Immature natural killer cell (primary cell): Measurements from ENCODE around the gene FGFR3. TPM values are rescaled to one million over a fixed set of nuclear protein-coding genes. Genes with fewer than 3 reads are reported as not detected.

Experiments
- DNase-seq, 3 donors: peaks; one replicate each; pipeline ENCODE4 v3.0.0; 2022; ENCODE audit warnings: mixed read lengths in 1 of 3
- H3K27ac Mint-ChIP-seq, 6 donors: one replicate each; pipeline ENCODE4 v1.8.0; 2020; ENCODE audit warnings: mixed read lengths in 6 of 6, mild to moderate bottlenecking in 5 of 6, inconsistent platforms in 4 of 6, moderate library complexity in 3 of 6
- H3K27me3 Mint-ChIP-seq, 3 donors: one replicate each; pipeline ENCODE4 v1.8.0; 2020 to 2021; ENCODE audit warnings: low read depth in 3 of 3, mild to moderate bottlenecking in 3 of 3, mixed read lengths in 3 of 3, moderate library complexity in 3 of 3, inconsistent platforms in 1 of 3
- H3K36me3 Mint-ChIP-seq, 3 donors: one replicate each; pipeline ENCODE4 v1.8.0; 2020; ENCODE audit warnings: mixed read lengths in 3 of 3, inconsistent platforms in 2 of 3, mild to moderate bottlenecking in 2 of 3
- H3K4me1 Mint-ChIP-seq, 2 donors: one replicate each; pipeline ENCODE4 v1.8.0; 2020; ENCODE audit warnings: inconsistent platforms in 2 of 2, mild to moderate bottlenecking in 2 of 2, mixed read lengths in 2 of 2, moderate library complexity in 1 of 2
- H3K4me3 Mint-ChIP-seq, 5 donors: one replicate each; pipeline ENCODE4 v1.8.0; 2020; ENCODE audit warnings: mild to moderate bottlenecking in 5 of 5, mixed read lengths in 5 of 5, inconsistent platforms in 3 of 5, moderate library complexity in 3 of 5
- H3K9me3 Mint-ChIP-seq, 6 donors: one replicate each; pipeline ENCODE4 v1.8.0; 2020; ENCODE audit warnings: mild to moderate bottlenecking in 6 of 6, mixed read lengths in 6 of 6, inconsistent platforms in 4 of 6, moderate library complexity in 3 of 6
- polyA plus RNA-seq, 3 donors: library from polyadenylated mRNA; unstranded; fragments of 300-500 nt; fragmentation: Illumina TruSeq; gene quantifications; one replicate each; pipeline ENCODE4 v1.2.3, GENCODE V29; 2021

Gene FGFR3
- polyA plus RNA-seq, 3 donors from 2014 or later: not detected

DNA sequence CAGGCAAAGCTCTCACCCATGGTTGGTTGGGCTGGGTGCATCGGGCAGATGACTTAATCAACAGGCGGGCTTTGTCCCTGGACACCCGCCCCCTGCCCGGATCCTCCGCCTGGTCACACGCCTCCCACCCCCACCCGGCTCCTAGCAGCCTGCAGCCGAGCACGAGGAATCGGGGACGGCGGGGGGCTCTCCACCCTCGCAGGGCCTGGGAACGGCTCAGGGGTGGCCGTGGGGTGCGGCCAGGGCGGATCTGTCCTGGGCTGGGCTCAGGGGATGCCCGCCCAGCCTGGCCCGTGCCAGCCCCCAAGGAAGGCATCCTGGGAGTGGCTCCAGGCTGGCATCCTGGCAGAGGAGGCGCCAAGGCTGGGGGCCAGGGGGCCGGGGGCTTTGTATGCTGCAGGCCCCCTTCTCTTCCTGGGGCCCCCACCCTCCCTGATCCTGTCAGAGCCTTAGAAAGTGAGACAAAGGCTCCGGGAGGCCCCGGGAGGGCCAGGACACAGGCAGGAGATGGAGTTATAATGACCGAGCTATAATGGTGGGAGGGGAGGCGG is 32.5 kb upstream of the FGFR3 start:
- Mint-ChIP-seq H3K4me3 (no peak overlapping the region), H3K27ac (no peak overlapping the region), H3K36me3 (no peaks in the 10 kb centered on the region), H3K27me3 (peaks cover 0 to 3% (median 0%) of the 10 kb centered on the region in 3 donors), H3K9me3 (no peaks in the 10 kb centered on the region), H3K4me1 (no peaks in the 10 kb centered on the region)
- no peak for DNase-seq

DNA sequence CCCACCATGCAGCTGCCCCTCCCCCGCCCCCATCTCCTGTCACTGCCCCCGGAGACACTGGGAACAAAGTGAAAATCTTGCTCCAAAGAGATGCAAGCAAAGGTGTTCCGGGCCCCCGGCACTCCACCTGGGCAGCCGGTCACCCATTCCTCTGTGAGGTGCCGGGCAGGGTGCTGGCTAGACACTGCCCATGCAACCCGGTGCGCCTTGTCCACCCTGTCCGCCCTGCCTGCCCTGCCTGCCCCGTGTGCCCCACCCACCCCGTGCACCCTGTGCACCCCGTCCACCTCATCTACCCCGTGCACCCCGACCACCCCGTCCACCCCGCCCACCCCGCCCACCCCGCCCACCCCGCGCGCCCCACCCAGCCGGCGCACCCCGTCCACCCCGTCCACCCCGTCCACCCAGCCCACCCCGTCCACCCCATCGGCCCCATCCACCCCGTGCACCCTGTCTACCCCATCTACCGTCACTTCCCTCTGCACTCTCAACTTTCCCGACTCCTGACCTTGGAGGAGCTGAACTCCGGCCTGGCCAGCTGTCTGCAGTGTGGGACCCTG is 31.9 kb upstream of the FGFR3 start:
- DNase-seq: no peak
- no peak overlapping the region for H3K27ac Mint-ChIP-seq
- H3K4me1 Mint-ChIP-seq: no peaks in the 10 kb centered on the region
- no peak overlapping the region for H3K4me3 Mint-ChIP-seq
- no peaks in the 10 kb centered on the region for H3K9me3 Mint-ChIP-seq
- no peaks in the 10 kb centered on the region for H3K36me3 Mint-ChIP-seq
- H3K27me3 Mint-ChIP-seq: peaks cover 0 to 3% (median 0%) of the 10 kb centered on the region in 3 donors

DNA sequence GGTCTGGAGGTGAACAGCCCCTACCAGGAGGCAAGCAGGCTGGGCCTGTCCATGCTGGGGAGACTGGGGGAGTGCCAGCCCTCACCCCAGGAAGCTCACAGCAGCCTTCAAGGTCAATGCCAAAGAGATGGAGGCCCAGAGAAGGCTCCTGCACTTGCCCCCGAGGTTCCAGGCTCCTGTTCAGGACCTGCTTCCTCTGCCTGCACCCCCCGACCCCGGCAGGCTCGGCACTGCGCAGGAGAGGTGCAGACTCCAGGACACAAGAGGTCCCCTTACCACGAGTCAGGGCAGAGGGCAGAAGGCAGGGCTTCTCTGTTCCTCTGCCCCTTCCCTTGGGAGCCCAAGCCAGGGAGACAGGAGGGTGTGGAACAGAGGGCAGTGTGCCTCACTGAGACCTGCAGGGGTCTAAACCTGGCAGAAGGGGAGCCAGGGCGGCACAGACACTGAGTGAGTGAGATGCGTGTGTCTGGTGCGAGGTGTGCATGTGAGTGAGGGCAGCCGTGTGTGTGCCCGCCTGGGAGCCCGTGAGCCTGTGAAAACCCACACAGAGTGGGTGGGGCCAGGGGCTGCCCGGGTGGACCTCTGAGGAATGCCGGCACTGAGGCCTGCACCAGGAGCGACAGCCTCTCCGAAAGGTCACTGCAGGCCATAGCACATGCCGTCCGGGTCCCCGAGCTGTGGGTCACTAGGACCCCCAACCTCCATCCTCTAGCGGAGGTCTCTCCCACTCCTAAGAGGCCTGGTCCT is 30.7 kb upstream of the FGFR3 start:
- Mint-ChIP-seq H3K4me1 (no peaks in the 10 kb centered on the region), H3K27me3 (peaks cover 0 to 3% (median 0%) of the 10 kb centered on the region in 3 donors), H3K36me3 (no peaks in the 10 kb centered on the region), H3K27ac (no peak overlapping the region), H3K9me3 (no peaks in the 10 kb centered on the region), H3K4me3 (no peak overlapping the region)
- no peak for DNase-seq

DNA sequence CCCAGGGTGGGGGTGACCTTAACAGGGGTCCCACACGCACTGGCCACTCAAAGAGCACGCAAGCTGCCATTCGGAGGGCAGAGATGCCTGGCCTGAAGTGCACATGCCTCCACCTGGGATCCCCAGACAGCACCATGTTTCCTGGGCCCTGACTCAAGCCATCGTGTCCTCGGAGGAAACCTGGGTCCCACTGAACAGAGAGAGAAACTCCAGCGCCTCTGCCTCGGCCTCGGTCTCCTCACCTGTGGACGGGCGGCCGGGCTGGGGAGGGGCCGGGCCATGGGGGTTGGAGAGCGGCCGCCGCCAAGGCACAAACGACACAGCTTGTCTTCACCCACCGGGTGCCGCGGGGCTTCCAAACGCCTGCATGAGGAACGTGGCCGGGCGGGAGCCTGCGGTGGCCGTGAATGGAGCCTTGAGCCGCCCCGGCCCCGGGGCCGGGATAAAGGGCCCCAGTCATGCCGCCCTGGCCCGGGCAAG is 30.0 kb upstream of the FGFR3 start:
- no peak for DNase-seq
- no peak overlapping the region for H3K27ac Mint-ChIP-seq
- H3K4me3 Mint-ChIP-seq: no peak overlapping the region
- no peaks in the 10 kb centered on the region for H3K4me1 Mint-ChIP-seq
- H3K9me3 Mint-ChIP-seq: no peaks in the 10 kb centered on the region
- peaks cover 0 to 3% (median 0%) of the 10 kb centered on the region in 3 donors for H3K27me3 Mint-ChIP-seq
- H3K36me3 Mint-ChIP-seq: no peaks in the 10 kb centered on the region

DNA sequence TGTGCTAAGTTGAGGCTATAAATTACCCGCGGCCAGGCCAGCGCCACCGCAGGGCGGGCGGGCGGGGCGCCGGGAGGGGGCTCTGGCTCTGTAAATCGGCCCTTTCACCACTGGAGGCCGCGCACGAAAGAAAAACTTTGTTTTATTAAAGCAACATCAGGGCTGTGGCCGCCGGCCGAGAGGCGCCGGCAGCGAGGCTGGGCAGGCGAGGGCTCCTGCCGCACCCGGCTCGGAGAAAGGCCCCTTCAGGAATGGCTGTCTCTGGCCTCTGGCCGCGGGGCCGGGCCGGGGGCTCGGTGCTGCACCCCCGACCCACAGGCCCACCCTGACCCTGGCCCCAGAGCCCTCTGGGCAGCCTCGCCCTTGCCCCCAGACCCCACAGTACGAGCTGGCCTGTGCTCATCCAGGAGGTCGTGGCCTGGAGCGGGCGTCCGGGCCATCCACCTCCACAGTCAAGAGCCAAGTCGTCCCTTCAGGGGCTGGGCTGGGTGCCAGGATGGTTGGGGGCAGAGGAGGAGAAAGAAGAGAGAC is 29.5 kb upstream of the FGFR3 start:
- Mint-ChIP-seq H3K4me3 (no peak overlapping the region), H3K36me3 (no peaks in the 10 kb centered on the region), H3K27me3 (peaks cover 0 to 3% (median 0%) of the 10 kb centered on the region in 3 donors), H3K9me3 (no peaks in the 10 kb centered on the region), H3K4me1 (peaks cover 0 to 2% of the 10 kb centered on the region in 2 donors), H3K27ac (no peak overlapping the region)
- no peak for DNase-seq

DNA sequence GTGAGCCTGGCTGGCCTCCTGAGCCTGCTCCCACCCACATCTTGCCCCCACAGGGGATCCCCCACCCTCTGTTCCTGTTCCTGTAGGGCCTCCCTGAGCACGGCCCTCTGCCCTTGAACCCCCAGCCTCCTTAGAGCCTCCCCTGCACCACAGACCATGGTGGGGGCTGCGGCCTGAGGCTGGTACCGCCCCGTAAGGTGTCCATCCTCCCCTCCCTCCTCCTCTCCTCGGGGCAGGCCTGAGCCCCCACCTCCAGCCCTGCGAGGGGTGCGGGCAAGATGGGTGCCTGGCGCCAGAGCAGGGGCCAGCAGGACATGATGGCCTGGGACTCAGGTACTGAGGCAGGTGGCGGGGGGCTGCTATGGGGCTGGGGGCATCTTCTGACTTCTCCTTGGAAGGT is 28.4 kb upstream of the FGFR3 start:
- H3K27me3 Mint-ChIP-seq: peaks cover 0 to 3% (median 0%) of the 10 kb centered on the region in 3 donors
- H3K27ac Mint-ChIP-seq: no peak overlapping the region
- no peaks in the 10 kb centered on the region for H3K9me3 Mint-ChIP-seq
- no peaks in the 10 kb centered on the region for H3K36me3 Mint-ChIP-seq
- H3K4me3 Mint-ChIP-seq: no peak overlapping the region
- H3K4me1 Mint-ChIP-seq: peaks cover 0 to 2% of the 10 kb centered on the region in 2 donors
- no peak for DNase-seq

DNA sequence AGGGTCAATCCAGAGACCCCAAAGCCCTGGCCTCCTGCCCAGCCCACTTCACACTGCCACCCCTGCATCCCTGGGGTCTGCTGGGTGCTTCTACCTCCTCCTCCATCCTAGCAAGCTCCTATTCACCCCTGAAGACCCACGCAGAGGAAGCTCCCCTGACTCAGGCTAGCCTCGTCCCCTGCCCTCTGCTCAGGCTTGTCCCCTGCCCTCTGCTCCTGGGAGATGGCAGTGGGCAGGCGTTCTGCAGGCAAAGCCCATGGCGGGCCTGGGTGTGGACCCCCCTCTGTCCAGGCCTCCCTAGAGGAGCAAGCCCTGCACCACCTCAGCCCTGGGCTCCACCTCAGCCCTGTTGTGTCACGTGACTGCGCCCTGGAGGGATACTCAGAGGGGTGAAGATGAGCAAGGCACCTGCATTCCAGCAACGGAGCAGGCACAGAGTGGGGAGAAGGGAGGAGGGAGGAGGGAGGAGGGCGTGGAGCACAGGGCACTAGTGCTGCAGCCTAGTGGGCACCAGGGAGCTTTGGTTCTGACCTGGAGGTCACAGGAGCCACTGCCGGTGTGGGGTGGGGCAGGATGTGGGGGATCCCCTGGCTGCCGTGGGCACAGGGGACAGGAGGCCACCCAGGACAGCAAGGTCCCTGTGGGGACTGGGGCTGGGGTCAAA is 27.6 kb upstream of the FGFR3 start:
- peaks cover 0 to 2% of the 10 kb centered on the region in 2 donors for H3K4me1 Mint-ChIP-seq
- no peak overlapping the region for H3K27ac Mint-ChIP-seq
- H3K4me3 Mint-ChIP-seq: no peak overlapping the region
- H3K27me3 Mint-ChIP-seq: peaks cover 0 to 3% (median 0%) of the 10 kb centered on the region in 3 donors
- no peaks in the 10 kb centered on the region for H3K36me3 Mint-ChIP-seq
- H3K9me3 Mint-ChIP-seq: no peaks in the 10 kb centered on the region
- no peak for DNase-seq

DNA sequence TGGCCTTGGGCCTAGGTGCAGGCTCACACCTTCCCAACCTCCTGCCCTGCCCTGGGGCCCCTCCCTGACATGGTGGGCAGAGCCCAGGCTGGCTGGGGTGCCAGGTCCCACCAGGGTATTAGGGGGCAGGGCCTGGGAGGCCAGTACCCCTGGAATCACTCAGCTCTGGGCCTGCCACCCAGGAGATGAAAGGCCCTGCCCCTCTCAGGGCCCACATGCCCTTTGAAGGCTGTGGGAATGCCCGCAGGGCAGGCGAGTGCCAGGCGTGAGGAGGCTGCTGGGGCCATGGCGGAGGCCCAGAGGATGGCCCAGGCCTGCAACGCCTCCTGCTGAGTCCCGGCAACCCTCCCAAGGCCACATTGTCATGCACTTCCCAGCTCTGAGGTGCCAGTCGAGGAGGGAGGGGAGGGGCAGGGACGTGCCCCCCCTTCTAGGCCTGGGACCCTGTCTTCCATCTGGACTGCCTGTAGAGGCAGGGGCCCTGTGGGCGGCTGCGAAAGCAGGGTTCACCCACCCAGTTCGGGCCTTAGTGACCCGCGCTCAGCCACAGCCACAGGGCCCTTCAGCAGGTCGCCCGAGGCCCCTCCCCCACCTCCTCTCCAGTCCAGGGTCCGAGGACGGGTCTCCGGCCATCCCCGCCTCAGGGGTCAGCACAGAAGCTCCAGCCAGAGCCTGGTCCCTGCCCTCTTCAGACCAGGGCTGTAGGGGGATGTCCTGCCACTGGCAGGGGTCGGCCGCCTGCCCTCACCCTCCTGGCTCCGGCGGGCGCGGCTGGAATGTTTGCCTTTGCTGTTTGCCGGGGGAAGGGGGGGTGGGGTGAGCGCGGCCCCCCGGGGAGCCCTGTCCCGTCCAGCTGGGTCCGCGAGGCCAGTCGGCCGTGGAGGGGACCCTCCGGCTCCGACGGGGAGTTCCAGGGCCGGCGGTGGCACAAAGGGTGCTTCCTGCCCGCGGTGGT is 26.7 kb upstream of the FGFR3 start:
- no peak for DNase-seq
- H3K36me3 Mint-ChIP-seq: no peaks in the 10 kb centered on the region
- peaks cover 0 to 2% of the 10 kb centered on the region in 2 donors for H3K4me1 Mint-ChIP-seq
- no peaks in the 10 kb centered on the region for H3K9me3 Mint-ChIP-seq
- H3K27ac Mint-ChIP-seq: no peak overlapping the region
- H3K4me3 Mint-ChIP-seq: no peak overlapping the region
- peaks cover 0 to 3% (median 0%) of the 10 kb centered on the region in 3 donors for H3K27me3 Mint-ChIP-seq

DNA sequence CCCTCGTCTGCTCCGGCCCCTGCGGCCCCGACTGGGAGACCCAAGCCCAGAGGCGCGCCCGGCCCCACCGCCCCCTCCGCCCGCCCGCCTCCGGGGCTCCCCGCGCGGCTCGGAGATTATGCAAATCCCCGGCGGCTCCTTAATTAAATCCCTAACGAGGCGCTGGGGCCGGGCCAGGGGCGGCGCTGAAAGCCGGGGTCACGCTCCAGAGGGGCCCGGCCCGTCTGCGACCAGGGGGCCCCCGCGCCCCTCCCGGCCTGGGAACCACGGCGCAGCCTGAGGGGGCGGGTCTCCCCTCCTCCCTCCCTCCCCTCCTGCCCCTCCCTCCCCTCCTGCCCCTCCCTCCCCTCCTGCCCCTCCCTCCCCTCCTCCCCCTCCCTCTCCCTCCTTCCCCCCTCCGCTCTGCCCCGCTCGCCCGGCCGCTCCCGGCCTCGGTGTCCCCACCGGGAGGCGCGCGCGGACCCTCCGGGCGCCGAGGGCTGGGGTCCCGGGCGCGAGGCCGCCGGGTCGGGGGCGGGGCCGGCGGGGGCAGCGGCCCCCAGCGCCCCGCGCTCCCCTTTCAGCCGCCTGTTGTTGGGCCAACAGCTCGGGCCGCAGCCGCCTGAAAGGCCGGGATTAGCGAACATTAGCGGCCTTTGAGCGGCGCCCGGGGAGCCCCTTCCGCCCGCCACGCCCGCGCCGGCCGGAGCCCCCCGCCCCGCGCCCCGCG is 25.9 kb upstream of the FGFR3 start:
- peaks cover 0 to 2% (median 0%) of the 10 kb centered on the region in 3 donors for H3K27me3 Mint-ChIP-seq
- H3K36me3 Mint-ChIP-seq: no peaks in the 10 kb centered on the region
- no peak for DNase-seq
- no peak overlapping the region for H3K4me3 Mint-ChIP-seq
- H3K27ac Mint-ChIP-seq: no peak overlapping the region
- H3K9me3 Mint-ChIP-seq: no peaks in the 10 kb centered on the region
- H3K4me1 Mint-ChIP-seq: peaks cover 0 to 2% of the 10 kb centered on the region in 2 donors

DNA sequence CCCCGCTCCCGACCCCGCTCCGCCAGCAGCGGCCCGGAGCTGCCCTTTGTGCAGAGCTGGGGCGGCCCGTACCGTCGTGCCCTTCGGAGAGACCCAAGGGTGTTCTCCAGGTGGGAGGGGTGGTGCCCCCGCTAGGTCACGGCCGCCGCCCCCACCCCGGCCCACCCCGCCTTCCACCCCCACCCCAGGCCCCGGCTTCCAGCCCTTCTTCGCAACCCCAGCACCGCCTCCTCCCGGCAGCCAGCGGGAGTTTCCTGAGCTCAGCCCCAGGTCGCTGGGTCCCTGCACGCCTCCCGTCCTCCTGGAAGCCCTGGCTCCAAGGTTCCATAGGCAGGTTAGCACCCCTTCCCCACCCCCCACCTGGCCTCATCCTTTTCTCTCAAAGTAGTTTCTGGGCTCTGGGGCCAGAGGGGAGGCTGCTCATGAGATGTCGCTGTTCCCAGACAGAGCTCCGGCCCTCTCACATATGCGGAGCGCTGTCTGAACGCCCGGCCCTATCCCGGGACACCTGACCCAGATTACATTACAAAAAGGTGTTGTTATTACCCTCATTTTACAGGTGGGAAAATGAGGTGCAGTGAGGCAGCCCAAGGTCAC is 25.2 kb upstream of the FGFR3 start:
- H3K4me1 Mint-ChIP-seq: peaks cover 0 to 2% of the 10 kb centered on the region in 2 donors
- DNase-seq: no peak
- H3K27me3 Mint-ChIP-seq: peaks cover 0 to 2% (median 0%) of the 10 kb centered on the region in 3 donors
- H3K9me3 Mint-ChIP-seq: no peaks in the 10 kb centered on the region
- H3K27ac Mint-ChIP-seq: no peak overlapping the region
- peak overlapping the region in 3 of 5 donors; percentile 8 to 30 (median 21) for H3K4me3 Mint-ChIP-seq
- no peaks in the 10 kb centered on the region for H3K36me3 Mint-ChIP-seq

DNA sequence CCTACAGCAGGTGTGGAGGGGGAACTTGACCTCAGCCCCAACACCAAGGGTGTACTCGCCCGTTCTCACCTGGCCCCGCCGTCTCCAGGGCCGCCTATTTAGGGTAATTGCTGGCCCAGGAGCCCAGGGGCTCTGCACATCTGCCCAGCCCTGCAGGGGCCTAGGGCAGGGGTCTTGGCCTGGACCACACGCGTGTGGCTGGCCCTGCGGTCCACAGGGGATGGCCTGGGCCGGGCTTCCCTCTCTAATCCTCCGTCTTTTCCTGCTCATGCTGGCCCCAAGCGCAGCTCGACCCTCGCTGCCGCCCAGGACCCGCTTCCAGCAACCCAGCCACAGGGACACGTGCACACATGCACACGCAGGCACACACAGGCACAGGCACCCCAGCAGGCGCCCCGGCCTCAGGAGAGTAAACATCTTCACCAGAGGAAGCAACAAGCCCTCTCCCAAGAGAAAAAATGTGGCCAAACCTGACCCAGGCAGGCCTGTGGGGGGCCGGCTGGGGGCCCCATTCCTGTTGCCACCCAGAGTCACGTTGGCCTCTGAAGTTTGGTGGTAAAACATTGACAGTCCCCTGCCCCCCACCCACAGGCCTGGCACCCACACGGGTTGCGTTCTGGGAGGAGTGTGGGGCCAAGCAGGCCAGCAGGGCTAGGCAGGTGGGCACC is 24.6 kb upstream of the FGFR3 start:
- H3K4me1 Mint-ChIP-seq: peaks cover 0 to 2% of the 10 kb centered on the region in 2 donors
- no peaks in the 10 kb centered on the region for H3K36me3 Mint-ChIP-seq
- DNase-seq: no peak
- H3K4me3 Mint-ChIP-seq: peak overlapping the region; percentile 30 to 59 (median 53)
- H3K27ac Mint-ChIP-seq: no peak overlapping the region
- H3K27me3 Mint-ChIP-seq: peaks cover 0 to 2% (median 0%) of the 10 kb centered on the region in 3 donors
- no peaks in the 10 kb centered on the region for H3K9me3 Mint-ChIP-seq

DNA sequence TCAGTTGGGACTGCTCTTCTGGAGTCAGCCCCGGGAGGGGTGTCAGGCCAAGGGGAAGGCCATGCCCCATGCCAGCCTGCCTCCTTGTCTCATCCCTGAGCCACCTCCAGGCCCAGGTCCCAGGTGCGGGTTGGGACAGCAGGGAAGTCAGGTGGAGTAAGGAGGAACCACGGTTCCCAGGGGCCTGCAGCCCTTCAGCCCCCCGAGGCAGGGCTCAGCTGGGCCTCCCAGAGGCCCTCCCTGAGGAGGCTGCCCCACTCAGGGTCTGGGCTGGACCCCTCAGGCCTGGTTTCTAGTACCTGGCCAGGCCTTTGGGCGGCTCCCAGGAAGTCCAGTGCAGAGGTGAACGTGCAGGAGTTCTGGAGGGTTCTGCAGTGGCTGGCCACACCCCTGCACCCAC is 23.4 kb upstream of the FGFR3 start:
- Mint-ChIP-seq H3K27me3 (no peaks in the 10 kb centered on the region), H3K4me3 (no peak overlapping the region), H3K9me3 (no peaks in the 10 kb centered on the region), H3K4me1 (peaks cover 0 to 2% of the 10 kb centered on the region in 2 donors), H3K36me3 (no peaks in the 10 kb centered on the region), H3K27ac (no peak overlapping the region)
- DNase-seq: no peak
